Measurements from ENCODE around the gene OR10H3. TPM values are rescaled to one million over a fixed set of nuclear protein-coding genes. Genes with fewer than 3 reads are reported as not detected.

Gene OR10H3
- total RNA-seq, 1 donor from 2014 or later, result not detected

- FAIRE-seq, result no peak
- H3K27ac ChIP-seq (ENCODE audit: low read depth, low read length), result no peak within 1 kb of the TSS
- TF ChIP-seq EZH2 (IDR thresholded peaks at IDR 0.05; ENCODE audit: insufficient read depth, low read length), result no peak
- TF ChIP-seq CTCF (IDR thresholded peaks at IDR 0.05; ENCODE audit: insufficient read depth, low read depth, low read length), result no peak
- H3K4me1 Mint-ChIP-seq (ENCODE audit: low read depth, unreplicated experiment), result no peaks in the 10 kb centered on the region
- no peak within 1 kb of the TSS for H3K4me2 ChIP-seq (ENCODE audit: low read length)
- H3K27me3 ChIP-seq (ENCODE audit: insufficient read depth, low read length), result no peaks in the 10 kb centered on the region
- peak within 1 kb of the TSS; percentile 13 for H3K27ac Mint-ChIP-seq (ENCODE audit: unreplicated experiment)
- DNase-seq (ENCODE audit: low read depth), result no peak
- no peak within 1 kb of the TSS for H3K4me3 Mint-ChIP-seq (ENCODE audit: unreplicated experiment)
- no peaks in the 10 kb centered on the region for H3K36me3 ChIP-seq (ENCODE audit: insufficient read depth, low read length)
- H3K36me3 Mint-ChIP-seq (ENCODE audit: low read depth, unreplicated experiment), result no peaks in the 10 kb centered on the region
- H3K9ac ChIP-seq (ENCODE audit: low read length), result no peak within 1 kb of the TSS
- no peaks in the 10 kb centered on the region for H3K79me2 ChIP-seq (ENCODE audit: insufficient read depth, low read length)
- no peak within 1 kb of the TSS for H2AFZ ChIP-seq (ENCODE audit: low read depth, low read length)
- H3K4me3 ChIP-seq (ENCODE audit: insufficient read depth, low read depth, low read length), result no peak within 1 kb of the TSS
- H3K4me1 ChIP-seq (ENCODE audit: insufficient read depth, low read length), result no peaks in the 10 kb centered on the region
- H3K9me3 ChIP-seq (ENCODE audit: insufficient read depth, low read depth, low read length), result peaks cover 3% of the 10 kb centered on the region
- H3K9me3 Mint-ChIP-seq (ENCODE audit: unreplicated experiment), result peaks cover 6% of the 10 kb centered on the region
- H3K27me3 Mint-ChIP-seq (ENCODE audit: low read depth, unreplicated experiment), result no peaks in the 10 kb centered on the region
- H4K20me1 ChIP-seq (ENCODE audit: insufficient read depth, low read length), result no peaks in the 10 kb centered on the region
Observed at GRCh38 chr19:15787611-15788155, 49.9 kb downstream of the OR10H3 start, which contains the start of gene OR10H5. Gene OR10H5, plus strand, starts transcription at chr19:15787661. Its CDS starts 6,388 bp downstream, at chr19:15794049.

GRCh38 chr19:15788594-15789270 lies 50.9 kb downstream of the OR10H3 start:
- no peaks in the 10 kb centered on the region for H3K27me3 Mint-ChIP-seq (ENCODE audit: low read depth, unreplicated experiment)
- H3K79me2 ChIP-seq (ENCODE audit: insufficient read depth, low read length), result no peaks in the 10 kb centered on the region
- H3K36me3 Mint-ChIP-seq (ENCODE audit: low read depth, unreplicated experiment), result no peaks in the 10 kb centered on the region
- no peak overlapping the region for H3K9ac ChIP-seq (ENCODE audit: low read length)
- no peaks in the 10 kb centered on the region for H4K20me1 ChIP-seq (ENCODE audit: insufficient read depth, low read length)
- no peaks in the 10 kb centered on the region for H3K4me1 ChIP-seq (ENCODE audit: insufficient read depth, low read length)
- FAIRE-seq (no peak), DNase-seq (ENCODE audit: low read depth) (no peak)
- H3K36me3 ChIP-seq (ENCODE audit: insufficient read depth, low read length), result no peaks in the 10 kb centered on the region
- no peak overlapping the region for H3K27ac ChIP-seq (ENCODE audit: low read depth, low read length)
- H3K9me3 ChIP-seq (ENCODE audit: insufficient read depth, low read depth, low read length), result peaks cover 3% of the 10 kb centered on the region
- no peak overlapping the region for H3K4me3 ChIP-seq (ENCODE audit: insufficient read depth, low read depth, low read length)
- no peak for TF ChIP-seq EZH2 (IDR thresholded peaks at IDR 0.05; ENCODE audit: insufficient read depth, low read length)
- no peak for TF ChIP-seq CTCF (IDR thresholded peaks at IDR 0.05; ENCODE audit: insufficient read depth, low read depth, low read length)
- H3K4me1 Mint-ChIP-seq (ENCODE audit: low read depth, unreplicated experiment), result no peaks in the 10 kb centered on the region
- H3K4me3 Mint-ChIP-seq (ENCODE audit: unreplicated experiment), result no peak overlapping the region
- peaks cover 5% of the 10 kb centered on the region for H3K9me3 Mint-ChIP-seq (ENCODE audit: unreplicated experiment)
- H3K4me2 ChIP-seq (ENCODE audit: low read length), result no peak overlapping the region
- H2AFZ ChIP-seq (ENCODE audit: low read depth, low read length), result no peak overlapping the region
- no peak overlapping the region for H3K27ac Mint-ChIP-seq (ENCODE audit: unreplicated experiment)
- no peaks in the 10 kb centered on the region for H3K27me3 ChIP-seq (ENCODE audit: insufficient read depth, low read length)

- Histone ChIP-seq H3K4me1 (ENCODE audit: insufficient read depth, low read length) (no peaks in the 10 kb centered on the region), H2AFZ (ENCODE audit: low read depth, low read length) (no peak overlapping the region), H4K20me1 (ENCODE audit: insufficient read depth, low read length) (no peaks in the 10 kb centered on the region), H3K27me3 (ENCODE audit: insufficient read depth, low read length) (no peaks in the 10 kb centered on the region), H3K4me3 (ENCODE audit: insufficient read depth, low read depth, low read length) (no peak overlapping the region), H3K36me3 (ENCODE audit: insufficient read depth, low read length) (no peaks in the 10 kb centered on the region), H3K9me3 (ENCODE audit: insufficient read depth, low read depth, low read length) (peaks cover 3% of the 10 kb centered on the region), H3K79me2 (ENCODE audit: insufficient read depth, low read length) (no peaks in the 10 kb centered on the region), H3K9ac (ENCODE audit: low read length) (no peak overlapping the region), H3K27ac (ENCODE audit: low read depth, low read length) (no peak overlapping the region), H3K4me2 (ENCODE audit: low read length) (no peak overlapping the region)
- Mint-ChIP-seq H3K36me3 (ENCODE audit: low read depth, unreplicated experiment) (no peaks in the 10 kb centered on the region), H3K27ac (ENCODE audit: unreplicated experiment) (no peak overlapping the region), H3K4me1 (ENCODE audit: low read depth, unreplicated experiment) (no peaks in the 10 kb centered on the region), H3K4me3 (ENCODE audit: unreplicated experiment) (no peak overlapping the region), H3K9me3 (ENCODE audit: unreplicated experiment) (peaks cover 9% of the 10 kb centered on the region), H3K27me3 (ENCODE audit: low read depth, unreplicated experiment) (no peaks in the 10 kb centered on the region)
- no peak for DNase-seq (ENCODE audit: low read depth)
- TF ChIP-seq EZH2 (IDR thresholded peaks at IDR 0.05; ENCODE audit: insufficient read depth, low read length), result no peak
- TF ChIP-seq CTCF (IDR thresholded peaks at IDR 0.05; ENCODE audit: insufficient read depth, low read depth, low read length), result no peak
- FAIRE-seq, result no peak
Observed at GRCh38 chr19:15790096-15790495, 52.3 kb downstream of the OR10H3 start.

Measured in astrocyte (in vitro differentiated cells and primary cell).